Renal pelvis (tissue), 4 donors: ENCODE data around the gene BMPER. TPM values are rescaled to one million over a fixed set of nuclear protein-coding genes. Genes with fewer than 3 reads are reported as not detected.

ENCODE experiments used
- DNase-seq: peaks from one replicate; pipeline ENCODE4 v3.0.0-alpha.2; 2013
- polyA plus RNA-seq, 3 donors: library from polyadenylated mRNA; unstranded; fragments of 120-200 nt; gene quantifications; one replicate each; pipeline ENCODE4 v1.2.1, GENCODE V29; 2013; ENCODE audit not compliant: insufficient read length in 3 of 3

BMPER gene
- polyA plus RNA-seq, 3 donors, result 10.4 to 27.8 (median 20.4) TPM

- no peak for DNase-seq
These were observed 56.6 kb downstream of the BMPER start for GRCh38 chr7:33961948-33962347.

- peak; percentile 38 for DNase-seq
These were observed 59.3 kb downstream of the BMPER start for GRCh38 chr7:33964417-33965182.

GRCh38 chr7:33965183-33965744, 59.9 kb downstream of the BMPER start:
- no peak for DNase-seq

GRCh38 chr7:33968591-33968990, 63.3 kb downstream of the BMPER start:
- DNase-seq, result no peak

DNA sequence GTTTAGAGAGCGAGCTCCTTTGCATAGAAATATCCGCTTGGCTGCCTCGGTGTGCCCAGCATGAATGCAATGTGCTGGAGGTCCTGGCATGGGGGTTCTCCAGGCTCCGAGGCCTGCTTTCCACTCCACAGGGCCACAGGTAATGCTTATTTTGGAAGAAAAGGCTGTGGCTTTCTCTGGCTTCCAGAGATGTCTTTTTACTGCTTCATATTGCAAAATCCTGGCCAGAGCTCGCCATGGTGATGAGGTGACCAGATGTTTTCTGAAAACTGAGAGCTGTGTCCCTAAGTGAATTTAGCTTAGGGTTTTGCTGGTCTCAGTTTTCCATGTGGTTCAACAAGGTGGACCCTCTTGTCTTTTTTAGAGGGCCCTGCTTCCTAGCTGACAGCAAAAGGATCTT, 65.2 kb downstream of the BMPER start:
- no peak for DNase-seq

DNA sequence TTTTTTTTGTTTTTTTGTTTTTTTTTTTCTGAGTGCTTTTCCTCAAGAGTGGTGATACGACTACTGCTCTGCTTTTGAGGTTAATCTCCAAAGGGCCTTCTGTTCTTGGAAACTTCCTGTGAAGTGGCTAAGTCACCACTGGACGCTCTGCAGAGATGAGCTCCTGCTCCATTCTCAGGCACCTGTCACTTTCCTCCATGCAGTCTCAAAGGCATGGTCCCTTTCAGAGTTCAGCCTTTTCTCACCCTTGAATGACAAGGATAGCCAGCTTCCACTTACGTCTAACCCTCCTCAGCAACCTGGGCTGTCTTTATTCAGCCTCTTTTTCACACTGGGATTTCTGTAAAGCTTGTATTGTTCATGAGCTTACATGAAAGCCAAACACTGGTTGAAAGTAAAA, 65.8 kb downstream of the BMPER start:
- DNase-seq, result no peak

- no peak for DNase-seq
These were observed 68.1 kb downstream of the BMPER start for GRCh38 chr7:33973231-33974015.

GRCh38 chr7:33979300-33979806, 74.0 kb downstream of the BMPER start:
- DNase-seq, result no peak

GRCh38 chr7:33979807-33980355, 74.5 kb downstream of the BMPER start:
- DNase-seq, result no peak

- no peak for DNase-seq
These were observed 75.9 kb downstream of the BMPER start for GRCh38 chr7:33981226-33981625.

DNA sequence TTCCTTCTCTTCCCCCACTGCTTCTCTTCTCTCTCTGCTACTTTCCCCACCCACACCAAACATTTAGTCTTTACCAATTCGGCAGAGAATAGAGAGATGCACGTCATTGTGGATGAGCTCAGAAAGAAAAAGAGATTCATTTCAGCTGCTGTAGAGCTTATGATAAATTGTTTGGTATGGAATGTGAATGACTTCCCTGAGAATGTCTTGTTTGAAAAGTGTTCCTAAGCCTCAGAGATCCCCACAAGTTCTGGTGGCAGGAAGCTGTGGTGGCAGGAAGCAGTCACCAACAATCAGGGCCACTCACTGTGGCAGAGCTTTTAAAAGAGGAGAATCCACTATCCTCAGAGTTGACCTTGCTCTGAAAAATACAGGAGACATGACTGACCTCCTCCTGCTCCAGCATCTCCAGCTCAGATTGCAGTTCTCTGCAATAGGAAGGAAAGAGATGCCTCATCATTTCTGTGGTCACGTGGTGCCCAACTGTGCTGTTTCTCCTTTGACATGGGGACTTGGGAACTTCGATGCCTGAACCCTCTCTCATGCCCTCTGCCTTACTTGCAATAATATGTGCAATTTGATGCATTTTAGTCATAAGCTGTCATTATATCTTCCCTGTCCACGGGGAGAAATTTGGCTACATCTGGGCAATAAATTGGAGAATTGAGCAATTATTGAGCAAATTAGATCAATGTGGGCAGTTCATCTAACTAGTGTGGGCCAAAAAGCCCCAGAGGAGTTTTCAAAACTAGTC, 76.5 kb downstream of the BMPER start:
- DNase-seq, result no peak

DNA sequence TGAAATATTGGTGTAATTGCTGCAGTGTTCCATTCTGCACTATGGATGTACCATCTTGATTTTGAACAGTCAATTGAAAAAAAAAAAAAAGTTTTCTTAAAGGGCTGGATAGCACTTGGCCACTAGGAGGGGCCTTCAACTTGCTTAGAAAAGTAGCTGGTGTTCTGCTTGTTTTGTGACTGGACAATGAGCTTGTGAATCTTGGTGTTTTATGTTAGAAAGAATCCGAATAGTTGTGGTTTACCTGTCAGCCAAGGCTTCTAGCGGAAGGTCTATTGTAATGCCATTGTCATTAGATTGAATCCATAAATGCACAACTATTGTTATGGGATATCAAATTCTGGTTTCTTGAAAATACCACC, 77.1 kb downstream of the BMPER start:
- DNase-seq, result no peak

DNA sequence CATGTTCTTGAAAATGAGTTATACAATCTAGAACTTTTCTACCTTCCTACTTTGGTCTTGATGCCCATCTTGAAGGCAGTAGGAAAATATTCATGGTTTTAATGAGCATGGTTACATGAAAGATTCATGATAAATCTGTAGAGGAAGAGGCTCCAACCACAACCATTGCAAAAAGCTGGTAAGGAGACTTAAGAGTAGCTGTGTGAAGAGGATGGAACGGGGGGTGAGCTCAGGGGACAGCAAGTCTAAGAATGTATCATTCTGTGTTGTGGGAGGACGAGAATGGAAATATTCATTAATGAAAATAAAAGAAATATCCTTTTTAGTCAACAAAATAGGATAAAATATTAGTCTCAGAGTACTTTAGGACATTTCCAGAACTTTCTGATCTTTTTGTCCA, 81.1 kb downstream of the BMPER start:
- no peak for DNase-seq

GRCh38 chr7:33986951-33987947, 81.9 kb downstream of the BMPER start:
- DNase-seq, result no peak

- no peak for DNase-seq
These were observed 91.6 kb downstream of the BMPER start for GRCh38 chr7:33996899-33997298.

- DNase-seq, result peak; percentile 57
These were observed 93.1 kb downstream of the BMPER start for GRCh38 chr7:33998476-33998875.

- DNase-seq, result no peak
These were observed 105.8 kb downstream of the BMPER start for GRCh38 chr7:34011017-34011695.

- DNase-seq, result no peak
These were observed 106.4 kb downstream of the BMPER start for GRCh38 chr7:34011696-34012095.

GRCh38 chr7:34013421-34013820, 108.1 kb downstream of the BMPER start:
- no peak for DNase-seq

DNA sequence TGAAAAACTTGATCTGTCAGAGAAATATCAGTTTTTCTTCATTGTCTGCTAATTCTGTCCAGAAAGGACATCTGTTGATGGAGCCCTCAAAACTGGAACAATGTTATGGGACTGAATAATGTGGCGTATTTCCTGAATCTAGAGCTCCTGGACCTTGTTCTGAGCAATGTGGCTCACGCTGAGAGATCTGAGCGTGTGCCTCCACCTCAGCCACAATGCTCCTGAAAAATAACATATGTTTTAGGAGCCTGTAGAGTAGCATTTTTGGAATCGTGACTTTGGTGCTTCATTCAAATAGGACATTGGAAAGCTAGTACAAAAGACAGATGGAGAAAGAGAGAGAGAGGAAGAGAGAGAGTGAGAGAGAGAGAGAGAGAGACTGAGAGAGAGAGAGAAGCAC, 110.3 kb downstream of the BMPER start:
- DNase-seq, result no peak
